ENCODE data around the gene AFP.

GRCh38 chr4:73411731-73412414 is 24.1 kb upstream of the AFP start:
- TF ChIP-seq REST (IDR thresholded peaks at IDR 0.05; ENCODE audit: insufficient read depth in 1 of 2, low read depth in 2 of 2, low read length in 2 of 2) (no peak), POLR2AphosphoS5 (IDR thresholded peaks at IDR 0.05; ENCODE audit: low read depth, low read length) (no peak), TAF1 (IDR thresholded peaks at IDR 0.05; ENCODE audit: borderline replicate concordance, insufficient read depth, low read length) (no peak), FOXP2 (optimal IDR thresholded peaks at IDR 0.05; ENCODE audit: borderline replicate concordance, extremely low read depth, extremely low read length, insufficient read depth) (no peak), SIN3A (IDR thresholded peaks at IDR 0.05; ENCODE audit: borderline replicate concordance, insufficient read depth, low read length) (no peak)
